HG03432 (cell line): ENCODE data around the gene CGREF1.

Experiments used
- ATAC-seq: cut with Tn5 transposase; IDR thresholded peaks from one replicate; pipeline ENCODE4 v1.9.1; 2021; ENCODE audit warnings: mild to moderate bottlenecking, moderate library complexity; ENCODE audit not compliant: unreplicated experiment

CGREF1 gene

DNA sequence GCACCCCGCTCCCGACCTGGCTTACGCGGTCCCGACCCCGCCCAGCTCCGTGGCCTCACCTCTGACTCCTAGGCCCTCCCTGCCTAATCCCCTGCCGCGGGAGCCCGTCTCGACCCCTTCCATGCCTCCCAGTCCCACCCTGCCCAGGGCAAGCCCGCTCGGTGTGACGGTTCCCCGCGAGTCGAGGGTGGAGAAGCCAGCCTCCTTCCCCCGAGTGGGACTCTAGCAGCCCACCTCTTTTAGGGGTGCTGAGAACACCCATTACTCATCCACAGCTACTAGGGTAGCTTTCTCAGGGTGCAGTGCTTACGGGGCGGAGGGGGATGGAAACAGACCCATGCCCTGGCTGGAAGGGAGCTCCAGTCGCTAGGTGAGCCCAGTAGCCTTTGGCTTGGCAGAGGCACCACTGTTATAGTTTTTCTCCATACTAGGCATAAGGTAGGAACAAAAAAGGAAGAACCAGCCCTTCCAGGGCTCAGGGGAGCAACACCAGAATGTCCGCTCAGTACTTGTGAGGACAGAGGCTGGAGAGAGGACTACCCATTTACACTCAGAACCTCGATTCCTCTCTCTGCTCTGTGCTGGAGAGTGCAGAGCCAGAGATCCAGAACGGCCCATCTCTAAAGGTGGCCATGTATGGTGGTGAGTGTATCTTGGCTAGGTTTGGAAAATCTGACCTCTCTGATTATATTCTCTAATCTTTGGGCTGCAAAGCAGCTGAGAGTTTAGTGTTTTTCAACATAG lies 66.9 kb downstream of the CGREF1 start:
- ATAC-seq, result no peak

DNA sequence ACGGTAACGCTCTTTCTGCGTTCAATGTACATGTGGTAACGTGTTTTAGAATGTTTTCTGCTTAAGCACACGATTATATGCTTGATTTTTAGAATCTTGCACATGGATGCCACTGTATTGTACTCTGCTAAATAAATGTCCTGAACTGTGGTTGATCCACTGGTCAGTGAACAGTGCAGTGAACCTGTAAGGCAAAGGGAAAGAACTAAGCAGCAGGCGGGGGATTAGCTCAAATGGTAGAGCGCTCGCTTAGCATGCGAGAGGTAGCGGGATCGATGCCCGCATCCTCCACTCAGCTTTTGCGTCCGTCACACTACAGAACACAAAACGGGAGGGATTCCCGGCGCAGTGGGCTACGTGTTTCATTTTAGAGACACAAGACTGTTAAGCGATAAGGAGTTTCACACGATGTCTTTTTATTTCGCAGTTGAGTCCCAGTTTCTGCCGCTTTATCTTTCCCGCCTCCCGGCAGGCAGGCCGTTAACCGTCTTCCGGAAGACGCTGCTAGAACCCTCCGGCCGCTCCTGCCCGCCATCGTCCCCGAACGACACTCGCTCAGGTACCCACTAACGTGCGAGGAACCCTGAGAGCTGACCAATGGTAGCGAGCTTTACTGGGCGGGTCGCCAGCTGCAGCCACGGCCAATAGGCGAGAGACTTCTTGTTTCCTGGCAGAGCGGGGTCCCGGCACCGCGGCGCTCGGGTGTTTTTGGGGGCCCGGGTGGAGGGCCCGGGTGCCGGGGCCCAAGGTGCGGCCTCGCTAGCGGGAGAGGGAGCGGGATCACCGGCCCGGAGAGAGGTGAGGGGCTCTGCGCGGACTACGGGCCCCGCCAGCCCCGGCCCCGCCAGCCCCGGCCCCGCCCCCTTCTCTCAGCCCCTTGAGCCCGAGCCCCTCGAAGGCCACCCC lies 67.7 kb downstream of the CGREF1 start, which contains the start of gene AGBL5:
Gene AGBL5 (plus strand): TSS at position 673 of the 906 bp plus-strand sequence. CDS start 1,291 bp downstream, outside the sequence.
- peak; percentile 72 for ATAC-seq
